Skeletal muscle cell (primary cell): ENCODE data around the gene GTSE1.

ENCODE experiments used
- DNase-seq: peaks from one replicate; pipeline ENCODE4 v3.0.0-alpha.2; 2010; ENCODE audit warnings: low read depth
- H3K4me3 ChIP-seq: 2 replicates; pipeline ENCODE4 v1.5.1; 2011; ENCODE audit warnings: low read depth, mild to moderate bottlenecking, control low read depth, low read length, moderate library complexity

The GTSE1 gene

DNA sequence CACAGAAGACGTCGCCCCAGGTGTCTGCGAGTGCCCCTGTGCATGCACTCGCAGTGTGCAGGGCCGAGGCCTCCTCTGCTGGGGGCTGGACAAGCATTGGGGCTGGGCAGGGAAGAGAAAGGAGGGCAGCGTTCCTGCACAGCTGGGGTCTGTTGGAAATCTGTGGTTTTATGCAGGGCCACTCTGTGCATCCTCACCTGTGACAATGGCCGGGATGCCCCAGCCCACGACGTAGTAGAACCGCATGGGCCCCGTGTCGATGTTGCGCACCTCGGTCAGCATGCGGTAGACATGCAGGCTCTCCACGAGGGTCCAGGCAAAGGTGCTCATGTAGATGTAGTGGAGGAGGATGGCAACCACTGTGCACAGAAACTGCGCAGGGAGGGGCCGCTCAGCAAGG lies 76.0 kb downstream of the GTSE1 start:
- no peak overlapping the region for H3K4me3 ChIP-seq
- no peak for DNase-seq

GRCh38 chr22:46373159-46373558 lies 76.5 kb downstream of the GTSE1 start:
- H3K4me3 ChIP-seq, result no peak overlapping the region
- no peak for DNase-seq

DNA sequence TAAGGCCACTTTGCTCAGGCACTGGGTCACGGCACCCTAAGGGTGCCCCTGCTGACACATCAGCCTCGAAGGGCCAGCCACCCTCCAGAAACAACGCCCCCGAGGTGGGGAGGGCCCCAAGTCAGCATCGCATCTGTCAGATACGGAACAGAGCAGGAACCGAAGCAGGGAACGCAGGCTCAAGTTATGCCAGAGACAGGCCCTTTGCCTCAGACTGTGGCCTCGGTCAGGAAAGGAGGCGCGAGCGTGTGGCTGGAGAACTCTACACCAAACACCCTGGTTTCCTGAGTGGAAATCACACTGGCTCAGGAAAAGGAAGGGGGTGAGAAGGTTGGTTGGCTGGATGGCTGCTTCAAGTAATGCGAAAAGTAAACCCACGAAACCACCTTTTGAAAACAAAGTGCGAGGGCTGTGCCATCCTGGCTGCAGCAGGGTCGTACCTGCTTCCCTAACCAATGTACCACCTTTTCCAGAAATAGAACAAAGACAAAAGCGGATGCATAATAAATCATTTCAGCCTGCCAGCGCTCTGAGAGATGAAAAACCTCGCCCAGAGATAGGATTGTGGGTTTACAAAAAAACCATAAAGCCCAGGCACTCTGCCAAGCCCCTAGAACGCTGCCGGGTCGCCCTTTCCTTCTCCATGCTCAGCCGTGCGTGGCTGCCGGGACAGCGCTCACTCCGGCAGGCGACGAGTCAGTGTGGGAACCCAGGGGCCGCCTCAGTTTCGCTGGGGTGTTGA lies 77.4 kb downstream of the GTSE1 start:
- no peak overlapping the region for H3K4me3 ChIP-seq
- no peak for DNase-seq

- DNase-seq, result no peak
- no peak overlapping the region for H3K4me3 ChIP-seq
Observed at GRCh38 chr22:46374663-46375474, 78.2 kb downstream of the GTSE1 start.

GRCh38 chr22:46376111-46376510 lies 79.4 kb downstream of the GTSE1 start:
- H3K4me3 ChIP-seq, result no peak overlapping the region
- no peak for DNase-seq

DNA sequence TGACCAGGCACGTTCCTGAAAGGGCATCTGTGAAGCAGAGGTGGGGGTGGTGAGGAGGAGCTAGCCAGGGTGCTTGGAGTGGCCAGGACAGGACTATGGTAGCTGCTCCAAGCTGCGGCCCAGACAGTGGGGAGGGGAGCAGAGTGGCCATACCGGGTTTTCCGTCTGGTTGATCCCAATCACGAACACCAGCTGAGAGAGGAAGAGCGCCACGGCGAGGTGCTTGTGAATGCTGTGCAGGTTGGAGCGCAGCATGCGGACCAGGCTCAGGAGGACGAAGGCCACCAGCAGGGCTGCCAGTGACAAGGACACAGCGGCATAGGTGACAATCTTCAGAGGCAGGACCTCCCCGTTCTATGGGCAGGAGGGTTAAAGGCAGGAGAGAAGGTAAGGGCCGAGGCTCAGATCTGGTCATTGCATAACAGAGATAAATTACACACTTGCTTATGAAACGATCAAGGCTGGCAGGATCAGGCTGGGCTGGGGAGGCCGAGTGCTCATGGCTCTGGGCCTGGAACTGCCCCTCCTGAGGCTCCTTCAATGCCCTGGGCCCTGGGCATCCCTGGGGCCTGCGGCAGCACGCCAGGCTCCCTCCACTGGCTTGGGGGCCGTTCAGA lies 80.3 kb downstream of the GTSE1 start:
- DNase-seq, result no peak
- no peak overlapping the region for H3K4me3 ChIP-seq

DNA sequence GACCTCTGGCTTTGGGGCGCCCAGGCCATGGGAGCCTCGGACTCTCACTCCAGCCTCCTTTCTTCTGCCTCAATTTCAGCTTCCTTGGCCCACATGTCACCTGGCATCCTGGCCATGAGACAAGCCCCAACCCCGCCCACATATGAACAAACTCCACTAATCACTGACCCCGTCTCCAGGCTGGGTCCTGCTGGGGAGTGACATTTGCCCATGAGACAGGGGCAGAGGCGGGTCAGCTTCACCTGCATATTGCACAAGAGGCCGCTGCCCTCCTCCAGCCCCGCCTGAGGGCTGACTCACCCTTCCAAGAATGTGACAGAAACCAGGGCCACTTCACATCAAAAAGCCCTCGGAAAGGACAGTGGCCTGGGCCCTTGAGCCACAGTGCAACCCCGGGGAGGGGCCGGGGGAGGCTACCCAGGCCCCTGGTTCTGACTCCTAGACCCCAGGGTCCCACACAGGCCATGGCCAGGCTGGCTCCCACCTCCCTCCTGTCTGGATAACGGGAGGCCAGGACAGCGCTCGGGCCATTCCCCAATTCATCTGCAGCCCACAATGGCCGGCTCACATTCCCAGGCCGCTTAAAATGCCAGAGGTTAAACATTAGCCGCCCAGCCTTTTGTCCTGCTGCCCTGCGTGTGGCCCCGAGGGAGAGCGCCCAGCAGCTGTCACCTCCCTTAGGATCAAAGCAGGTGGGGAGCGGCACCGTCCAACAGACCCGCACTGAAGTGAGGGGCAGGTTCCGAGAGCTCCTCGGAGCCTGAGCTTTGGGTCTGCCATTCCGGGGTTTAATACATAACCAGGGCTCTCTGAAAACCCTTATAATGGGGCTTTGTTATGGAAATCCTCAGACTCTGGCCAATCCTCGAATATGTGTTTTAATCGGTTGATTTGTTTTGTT lies 81.1 kb downstream of the GTSE1 start:
- H3K4me3 ChIP-seq, result no peak overlapping the region
- DNase-seq, result no peak

DNA sequence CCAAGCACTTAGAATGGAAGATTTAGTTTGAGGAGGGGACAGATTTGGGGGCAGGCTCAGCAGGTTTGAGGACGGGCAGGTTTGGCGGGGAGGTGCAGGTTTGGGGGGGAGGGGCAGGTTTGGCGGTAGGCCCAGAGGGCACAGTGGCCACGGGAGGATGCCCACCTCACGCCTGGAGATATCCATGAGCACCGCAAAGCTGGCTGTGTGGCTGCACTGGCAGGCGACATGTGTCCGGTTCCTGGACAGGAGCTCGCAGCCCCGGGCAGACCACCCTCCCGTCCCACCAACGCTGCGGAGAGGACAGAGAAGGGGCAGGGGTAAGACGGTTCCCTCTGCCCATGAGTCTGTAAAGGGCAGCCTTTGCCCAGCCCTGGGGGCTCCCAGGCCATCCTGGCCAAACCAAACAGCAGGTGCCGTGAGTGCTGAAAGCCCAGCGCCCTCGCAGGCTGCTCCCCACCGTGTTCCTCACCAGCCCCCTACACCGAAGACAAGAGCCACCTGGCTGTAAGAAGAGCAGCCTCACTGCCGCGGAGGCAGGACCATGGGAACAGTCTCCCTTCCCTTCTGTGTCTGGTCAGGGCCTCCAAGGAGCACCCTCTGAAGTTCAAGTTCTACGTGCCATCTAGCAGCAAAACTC lies 81.9 kb downstream of the GTSE1 start:
- no peak for DNase-seq
- no peak overlapping the region for H3K4me3 ChIP-seq

GRCh38 chr22:46379066-46379930 lies 82.6 kb downstream of the GTSE1 start:
- DNase-seq, result no peak

GRCh38 chr22:46380069-46380468 lies 83.4 kb downstream of the GTSE1 start:
- no peak for DNase-seq
- H3K4me3 ChIP-seq, result no peak overlapping the region

More at GRCh38 chr22:46379066-46379930, 82.6 kb downstream of the GTSE1 start:
- no peak overlapping the region for H3K4me3 ChIP-seq
